GM18951 (cell line): ENCODE results near the gene DCAF6.

Source experiments
- POLR2A ChIP-seq: IDR thresholded peaks from 4 replicates; pipeline ENCODE4 v1.6.1; 2011; ENCODE audit warnings: mild to moderate bottlenecking; ENCODE audit not compliant: insufficient read length, insufficient read depth; ENCODE audit errors: extremely low read depth
- in situ Hi-C: fragments of 300-500 bp; cut with MboI; formaldehyde crosslinking; loops from one replicate; pipeline ENCODE4 v1.12.0; 2022; ENCODE audit warnings: low sequenced_read_pairs, mixed read lengths, inconsistent platforms; ENCODE audit not compliant: unreplicated experiment

The DCAF6 gene

DNA sequence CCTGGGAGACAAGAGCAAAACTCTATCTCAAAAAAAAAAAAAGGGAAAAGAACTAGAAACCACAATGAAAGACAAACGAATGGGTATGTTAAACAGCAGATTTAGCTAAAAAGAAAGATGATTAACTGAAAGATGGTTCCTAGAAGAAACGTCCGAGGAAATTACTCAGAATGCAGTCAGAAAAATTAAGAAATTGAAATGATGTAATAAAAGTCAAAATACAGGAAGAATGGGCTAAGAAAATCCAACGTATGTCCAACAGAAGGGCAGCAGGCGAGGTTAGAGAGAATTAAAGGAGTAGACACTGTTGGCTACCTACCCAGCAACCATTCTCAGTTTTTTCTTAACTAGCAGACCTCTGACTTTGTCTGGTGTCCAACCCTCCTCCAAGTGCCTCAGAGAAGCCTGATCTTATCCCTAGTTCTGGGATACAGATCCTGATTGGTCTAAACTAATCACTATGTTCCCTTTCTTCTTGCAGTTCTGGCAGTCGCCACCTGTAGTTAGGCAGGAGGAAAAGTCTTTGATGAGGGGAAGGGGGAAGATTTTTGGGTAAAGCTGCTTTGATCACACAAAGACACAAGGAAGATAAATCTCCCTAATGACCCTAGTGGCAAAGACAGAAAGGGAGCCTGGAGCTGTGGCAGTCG, 174.5 kb downstream of the DCAF6 start:
- TF ChIP-seq POLR2A: no peak
- in situ Hi-C loops: no loop called here

DNA sequence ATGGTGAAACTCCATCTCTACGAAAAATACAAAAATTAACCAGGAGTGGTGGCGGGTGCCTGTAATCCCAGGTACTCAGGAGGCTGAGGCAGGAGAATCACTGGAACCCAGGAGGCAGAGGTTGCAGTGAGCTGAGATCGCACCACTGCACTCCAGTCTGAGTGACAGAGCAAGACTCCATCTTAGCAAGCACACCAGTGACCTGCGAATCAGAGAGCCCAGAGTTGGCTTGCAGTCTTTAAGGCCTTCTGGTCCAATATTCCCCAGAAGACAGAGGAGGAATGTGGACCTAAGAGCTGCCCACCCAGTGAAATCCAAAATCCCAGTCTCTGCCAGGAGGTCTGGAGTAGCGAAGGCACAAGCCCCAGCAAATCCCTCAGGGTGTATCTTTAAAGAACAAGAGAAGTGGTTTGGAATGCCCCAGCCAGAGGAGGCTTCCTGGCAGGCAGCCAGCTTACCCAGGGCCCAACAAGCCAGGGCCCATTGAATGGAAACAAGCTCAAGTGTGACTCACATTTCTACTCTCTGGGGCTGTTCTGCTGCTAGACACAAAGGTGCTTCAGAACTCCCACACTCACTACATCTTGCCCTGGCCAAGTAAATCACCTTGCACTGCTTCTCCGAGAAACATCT, 176.3 kb downstream of the DCAF6 start:
- no peak for TF ChIP-seq POLR2A
- in situ Hi-C loops: no loop called here

DNA sequence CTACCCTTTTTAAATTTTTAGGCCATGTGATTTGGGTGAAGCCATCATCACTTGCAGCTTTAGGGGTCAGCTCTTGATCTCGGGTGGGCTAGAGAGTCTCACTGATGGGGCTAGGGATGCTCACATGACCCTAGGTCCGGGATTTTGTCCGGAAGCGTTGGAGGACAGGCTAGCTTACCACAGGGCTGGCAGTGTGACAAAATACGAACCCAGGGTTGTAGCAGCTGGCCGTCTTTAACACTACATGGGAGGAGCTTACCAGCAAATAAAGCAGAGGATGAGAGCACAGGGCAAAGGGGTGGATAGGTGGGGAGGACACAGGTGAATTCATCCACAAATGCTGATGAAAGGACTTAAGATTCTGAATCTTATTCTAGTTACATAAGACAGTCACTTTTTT, 178.4 kb downstream of the DCAF6 start:
- no peak for TF ChIP-seq POLR2A
- in situ Hi-C loops: no loop called here

DNA sequence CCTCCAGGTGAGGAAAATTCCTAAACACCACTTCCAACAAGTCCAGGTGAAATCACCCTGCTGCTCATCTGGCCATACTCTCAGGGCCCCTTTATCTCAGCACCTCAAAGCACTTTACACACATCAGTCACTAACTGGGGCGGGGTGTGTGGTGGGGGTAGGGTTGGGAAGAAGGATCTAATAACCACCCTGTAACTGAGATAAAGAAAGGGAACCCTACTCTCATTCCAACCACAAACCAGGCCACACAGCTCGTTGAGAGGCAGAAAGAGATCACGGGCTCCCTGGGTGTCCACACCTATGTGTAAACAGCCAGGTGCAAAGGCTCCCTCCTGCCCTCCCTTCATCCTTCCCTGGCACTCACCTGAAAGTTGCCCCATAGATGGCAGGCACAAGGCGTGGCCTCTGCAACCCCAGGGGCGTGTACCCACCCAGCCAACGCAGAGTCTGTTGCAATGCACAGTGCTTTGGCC, 179.9 kb downstream of the DCAF6 start:
- no peak for TF ChIP-seq POLR2A
- in situ Hi-C loops: no loop called here

DNA sequence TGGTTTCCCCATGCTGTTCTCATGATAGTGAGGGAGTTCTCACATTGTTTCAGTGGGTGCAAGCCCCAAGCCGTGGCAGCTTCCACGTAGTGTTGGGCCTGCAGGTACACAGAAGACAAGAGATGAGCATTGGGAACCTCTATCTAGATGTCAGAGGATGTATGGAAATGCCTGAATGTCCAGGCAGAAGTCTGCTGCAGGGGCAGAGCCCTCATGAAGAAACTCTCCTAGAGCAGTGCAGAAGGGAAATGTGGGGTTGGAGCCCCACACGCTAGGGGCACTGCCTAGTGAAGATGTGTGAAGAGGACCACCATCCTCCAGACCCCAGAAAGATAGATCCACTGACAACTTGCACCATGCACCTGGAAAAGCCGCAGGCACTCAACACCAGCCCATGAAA, 183.3 kb downstream of the DCAF6 start:
- in situ Hi-C loops: no loop called here
- TF ChIP-seq POLR2A: no peak

DNA sequence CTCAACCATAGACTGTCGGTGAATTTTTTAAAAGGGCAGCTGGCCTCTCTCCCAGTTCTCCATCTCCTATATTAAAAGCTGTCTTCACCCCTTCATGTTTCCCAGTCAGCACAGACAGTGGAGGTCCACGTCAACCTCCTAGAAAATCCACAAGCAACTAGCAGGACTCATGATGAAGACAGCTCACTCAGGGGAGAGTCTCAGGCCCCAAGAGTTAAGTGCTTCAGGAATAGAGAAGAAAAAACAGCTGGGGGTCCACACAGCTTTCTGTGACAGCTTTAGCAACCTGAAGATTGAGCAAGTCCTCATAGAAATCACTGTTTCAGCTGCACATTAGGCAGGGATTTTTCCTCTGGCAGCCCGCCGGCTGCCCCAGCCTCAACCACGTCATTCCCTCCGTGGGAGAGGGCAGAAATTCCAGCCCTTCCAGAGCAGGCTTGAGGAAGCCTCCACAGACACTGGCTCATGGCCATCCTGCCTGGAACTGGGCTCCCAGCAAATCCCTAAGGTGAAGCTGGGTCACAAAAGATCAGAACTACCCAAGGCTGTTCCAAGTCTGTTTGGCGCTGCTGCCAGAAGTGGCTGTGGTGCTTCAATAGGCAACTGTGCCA, 185.0 kb downstream of the DCAF6 start:
- in situ Hi-C loops: no loop called here
- TF ChIP-seq POLR2A: no peak

DNA sequence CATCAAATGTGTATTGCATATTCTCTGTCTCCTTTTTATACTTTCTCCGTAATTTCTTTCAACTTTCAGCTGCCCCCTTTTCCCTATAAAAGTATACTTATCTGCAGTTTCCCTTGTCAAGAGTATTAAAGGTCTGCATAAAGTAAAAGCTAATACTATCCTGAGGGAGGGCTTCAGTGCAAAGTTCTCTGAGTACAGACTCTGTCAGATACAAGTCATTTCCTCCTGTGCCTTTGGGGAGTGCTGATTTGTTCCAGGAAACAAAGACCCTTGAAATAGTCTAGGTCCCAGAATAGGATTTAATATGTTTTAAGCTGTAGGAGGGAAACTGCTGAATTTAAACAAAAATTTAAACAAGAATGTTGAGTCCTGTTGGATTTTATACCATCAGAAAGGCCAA, 188.6 kb downstream of the DCAF6 start:
- TF ChIP-seq POLR2A: no peak
- in situ Hi-C loops: no loop called here
